Lower leg skin (tissue), 3 donors: ENCODE measurements around the gene ASAH2.
"Not testable (repeated sequence)": the region's sequence is repeated elsewhere in the genome, so short reads cannot be mapped to it uniquely, and the experiment has no call there.

Source experiments
- POLR2A ChIP-seq, 2 donors: fragments of 450-650 bp; IDR thresholded peaks; one replicate each; pipeline ENCODE4 v1.6.1; 2016 to 2017; ENCODE audit warnings: antibody characterized with exemption in 2 of 2, mild to moderate bottlenecking in 1 of 2, moderate library complexity in 1 of 2
- TF ChIP-seq, protein P1 (sequence below), 3 donors: fragments of 450-650 bp; IDR thresholded peaks; one replicate each; pipeline ENCODE4 v1.5.1; 2016; ENCODE audit warnings: antibody characterized with exemption in 3 of 3, mild to moderate bottlenecking in 3 of 3, moderate library complexity in 2 of 3

- TF ChIP-seq, protein P1, sequence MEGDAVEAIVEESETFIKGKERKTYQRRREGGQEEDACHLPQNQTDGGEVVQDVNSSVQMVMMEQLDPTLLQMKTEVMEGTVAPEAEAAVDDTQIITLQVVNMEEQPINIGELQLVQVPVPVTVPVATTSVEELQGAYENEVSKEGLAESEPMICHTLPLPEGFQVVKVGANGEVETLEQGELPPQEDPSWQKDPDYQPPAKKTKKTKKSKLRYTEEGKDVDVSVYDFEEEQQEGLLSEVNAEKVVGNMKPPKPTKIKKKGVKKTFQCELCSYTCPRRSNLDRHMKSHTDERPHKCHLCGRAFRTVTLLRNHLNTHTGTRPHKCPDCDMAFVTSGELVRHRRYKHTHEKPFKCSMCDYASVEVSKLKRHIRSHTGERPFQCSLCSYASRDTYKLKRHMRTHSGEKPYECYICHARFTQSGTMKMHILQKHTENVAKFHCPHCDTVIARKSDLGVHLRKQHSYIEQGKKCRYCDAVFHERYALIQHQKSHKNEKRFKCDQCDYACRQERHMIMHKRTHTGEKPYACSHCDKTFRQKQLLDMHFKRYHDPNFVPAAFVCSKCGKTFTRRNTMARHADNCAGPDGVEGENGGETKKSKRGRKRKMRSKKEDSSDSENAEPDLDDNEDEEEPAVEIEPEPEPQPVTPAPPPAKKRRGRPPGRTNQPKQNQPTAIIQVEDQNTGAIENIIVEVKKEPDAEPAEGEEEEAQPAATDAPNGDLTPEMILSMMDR (IDR thresholded peaks at IDR 0.05): not testable (repeated sequence)
- not testable (repeated sequence) for TF ChIP-seq POLR2A (IDR thresholded peaks at IDR 0.05)
Measured at GRCh38 chr10:50262625-50263024, 11.3 kb upstream of the ASAH2 start.
